ENCODE results near the gene OR14A2.
"Not testable (repeated sequence)": the region's sequence is repeated elsewhere in the genome, so short reads cannot be mapped to it uniquely, and the experiment has no call there.

Gene OR14A2

DNA sequence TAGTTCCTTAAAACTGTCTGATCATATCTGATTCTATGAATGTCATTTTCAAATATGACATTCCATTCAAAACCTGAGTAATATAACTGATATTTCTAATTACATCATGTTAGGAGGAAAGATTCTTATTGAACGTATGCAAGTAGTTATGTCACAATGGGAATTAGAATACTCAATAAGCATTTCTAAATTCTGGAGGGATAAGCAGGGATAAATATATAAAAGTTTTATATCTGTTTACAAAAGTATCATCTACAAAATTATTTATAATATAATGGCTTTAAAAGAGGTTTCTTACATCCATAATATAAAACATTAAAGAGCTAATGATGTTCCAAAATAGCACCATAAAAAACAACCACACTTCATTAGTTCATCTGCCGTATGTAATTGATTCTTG is at the start of gene OR14A2:
OR14A2 (minus strand) TSS at position 101 of the 400 bp plus-strand sequence.
- FAIRE-seq, result no peak

DNA sequence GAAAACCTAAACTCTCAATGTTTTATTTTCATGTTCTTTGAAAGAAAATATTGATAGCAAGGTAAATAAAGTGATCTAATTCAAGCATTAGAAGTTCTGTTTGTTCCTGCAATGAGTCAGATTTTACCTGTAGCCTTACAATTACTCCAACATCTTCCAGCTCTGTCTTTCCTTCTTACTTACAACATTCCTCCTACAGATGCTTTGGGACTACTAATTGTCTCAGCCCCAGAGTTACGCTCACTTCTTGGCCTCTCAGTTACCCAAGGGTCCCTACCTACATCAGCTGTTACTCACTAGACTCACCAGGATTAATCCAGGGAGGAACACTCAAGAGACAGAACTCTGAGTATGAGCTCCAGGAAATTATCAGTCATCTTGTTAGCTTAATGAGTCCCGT is 49.6 kb upstream of the OR14A2 start:
- FAIRE-seq, result no peak

DNA sequence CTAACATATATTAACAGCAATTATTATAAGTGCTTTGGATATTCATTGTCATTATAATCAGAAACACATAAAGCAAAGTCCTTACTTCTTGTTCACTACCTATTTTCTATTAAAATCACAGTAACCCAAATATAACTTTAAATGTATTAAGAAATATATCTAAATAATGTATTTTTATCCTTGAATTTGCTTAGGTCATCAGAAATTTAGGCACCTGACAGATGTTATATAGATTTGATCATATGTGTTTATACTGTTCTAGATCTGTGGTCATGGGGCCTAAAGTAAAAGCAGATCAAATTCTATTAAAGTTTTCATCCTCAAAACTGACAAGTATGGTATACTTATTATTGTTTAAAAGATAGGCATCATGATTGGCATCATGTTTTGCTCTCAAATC is 21.7 kb upstream of the OR14A2 start:
- FAIRE-seq, result no peak

DNA sequence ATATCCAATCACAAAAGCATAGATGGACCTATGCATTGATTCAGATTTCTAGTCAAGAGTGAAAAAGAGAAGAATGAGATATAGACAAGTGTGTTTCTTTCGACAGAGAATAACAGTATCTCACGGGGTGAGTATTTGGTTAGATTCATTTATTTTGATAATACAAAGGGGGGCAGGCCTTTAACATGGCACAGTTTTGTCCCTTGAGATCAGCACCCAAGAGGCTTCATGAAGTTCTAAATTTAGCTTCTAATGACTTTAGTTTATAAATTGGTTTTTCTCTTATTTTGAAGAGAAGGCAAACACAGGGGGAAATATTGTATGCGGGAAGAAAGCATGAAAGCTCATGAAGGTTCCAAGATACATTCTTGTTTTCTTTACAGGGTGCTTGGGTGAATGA is 12.5 kb upstream of the OR14A2 start, which contains the start of gene OR1C1:
OR1C1 (minus strand) TSS at position 101 of the 400 bp plus-strand sequence. CDS start 2,150 bp downstream, outside the sequence.
- no peak for FAIRE-seq

DNA sequence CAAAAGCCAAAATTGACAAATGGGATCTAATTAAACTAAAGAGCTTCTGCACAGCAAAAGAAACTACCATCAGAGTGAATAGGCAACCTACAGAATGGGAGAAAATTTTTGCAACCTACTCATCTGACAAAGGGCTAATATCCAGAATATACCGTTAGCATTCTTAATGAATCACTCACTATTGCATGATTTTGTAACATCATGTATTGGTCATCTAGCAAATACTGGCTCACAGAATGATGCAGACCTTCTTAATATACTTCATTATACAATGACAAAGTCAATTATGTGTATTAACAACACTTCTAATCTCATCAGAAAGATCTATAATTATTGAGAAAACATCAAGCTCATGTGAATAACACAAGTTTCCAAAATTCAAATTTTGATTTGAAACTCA is 6.4 kb upstream of the OR14A2 start:
- not testable (repeated sequence) for FAIRE-seq

DNA sequence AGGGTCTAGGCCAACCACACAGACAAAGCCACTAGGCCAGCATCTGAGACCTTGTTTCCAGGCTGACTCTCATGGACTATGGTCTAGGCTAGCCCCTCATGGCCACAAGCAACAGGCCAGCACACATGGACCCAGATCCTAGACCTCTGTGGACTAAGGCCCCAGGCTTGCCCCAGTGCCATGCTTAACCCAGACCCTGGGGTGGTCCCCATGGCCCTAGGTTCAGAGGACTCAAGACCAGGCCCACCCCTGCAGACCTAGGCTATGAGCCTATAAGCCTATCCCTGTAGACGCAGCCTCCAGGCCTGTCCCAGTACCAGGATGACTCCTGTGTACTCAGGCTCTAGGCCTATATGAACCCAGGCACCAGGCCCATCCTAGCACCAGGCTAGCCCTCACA is 1.9 kb upstream of the OR14A2 start:
- FAIRE-seq, result no peak

DNA sequence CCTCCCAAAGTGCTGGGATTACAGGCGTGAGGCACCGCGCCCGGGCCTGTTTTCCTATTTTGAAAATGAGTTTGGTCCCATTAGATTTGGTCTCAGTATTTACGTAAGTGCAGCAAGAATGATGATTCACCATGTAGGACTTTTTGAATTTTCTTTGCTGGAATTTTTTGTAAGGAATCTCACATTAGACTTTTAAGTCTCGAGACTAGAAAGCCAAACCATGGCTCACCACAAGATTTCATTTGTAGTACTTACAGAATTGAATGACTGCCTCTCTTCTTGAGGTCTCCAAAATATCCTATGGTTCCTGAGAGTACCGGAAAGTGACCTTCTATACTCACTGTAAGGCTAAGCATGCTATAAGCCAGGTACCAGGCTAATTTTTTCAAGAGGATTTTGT is 325 bp downstream of the OR14A2 start:
- FAIRE-seq, result no peak

DNA sequence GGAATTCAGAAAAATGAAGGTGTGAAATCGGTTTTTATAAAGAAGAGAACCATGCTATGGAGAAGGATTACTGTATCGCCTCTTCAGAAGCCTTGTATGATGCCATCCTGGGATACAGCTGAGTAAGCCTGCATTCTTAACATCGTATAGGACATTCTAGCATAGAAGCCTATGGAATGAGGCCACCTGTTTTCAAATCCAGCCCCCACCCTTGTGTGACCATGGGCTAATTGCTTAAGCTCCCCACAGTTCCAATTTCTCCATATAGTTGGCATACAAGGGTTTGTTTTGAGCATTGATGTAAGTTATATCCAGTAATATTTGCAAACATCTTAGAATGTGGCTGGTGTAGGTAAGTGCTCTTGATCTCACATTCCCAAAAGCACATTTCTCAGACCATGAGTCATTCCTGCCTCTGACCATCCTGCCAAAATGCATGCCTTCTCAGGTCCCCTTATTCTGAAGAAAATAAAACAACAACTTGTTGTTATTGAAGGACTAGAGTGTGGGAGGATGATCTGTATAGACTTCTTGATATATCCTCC is 1.5 kb downstream of the OR14A2 start:
- FAIRE-seq, result no peak

DNA sequence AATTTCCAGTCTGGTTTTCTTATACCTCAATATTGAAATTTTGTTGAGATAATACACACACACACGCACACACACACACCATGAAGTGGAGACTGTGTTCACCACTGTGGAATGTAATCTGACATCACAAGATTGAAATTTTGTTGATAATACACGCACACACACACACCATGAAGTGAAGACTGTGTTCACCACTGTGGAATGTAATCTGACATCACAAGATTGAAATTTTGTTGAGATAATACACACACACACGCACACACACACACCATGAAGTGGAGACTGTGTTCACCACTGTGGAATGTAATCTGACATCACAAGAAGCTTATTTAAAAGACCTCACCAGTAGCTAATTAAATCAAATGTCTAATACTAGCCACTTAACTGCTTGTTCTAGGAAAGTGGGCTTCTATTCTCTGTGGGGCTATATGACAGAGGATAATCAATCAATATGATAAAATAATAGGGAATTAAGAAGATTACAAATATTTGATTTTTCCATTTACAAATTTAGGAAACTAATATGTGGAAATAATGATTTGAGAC is 5.7 kb downstream of the OR14A2 start:
- not testable (repeated sequence) for FAIRE-seq

DNA sequence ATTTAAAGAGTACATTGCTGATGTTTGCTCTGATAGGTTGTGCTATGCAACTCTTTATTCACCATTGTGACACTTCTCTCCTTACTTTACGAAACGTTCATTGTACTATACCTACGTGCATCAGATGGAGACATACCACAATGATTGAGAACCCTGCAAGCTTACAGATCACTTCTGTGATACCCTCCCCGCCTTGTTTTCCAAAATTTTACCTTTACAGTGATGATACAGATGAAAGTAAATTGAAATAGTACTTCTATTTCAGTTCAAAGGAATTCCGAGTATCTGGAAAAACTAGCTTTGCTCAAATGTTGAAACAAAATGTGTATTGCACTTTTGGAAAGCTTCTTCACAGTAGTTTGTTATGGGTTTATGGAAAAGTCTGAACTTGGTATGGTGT is 6.2 kb downstream of the OR14A2 start:
- no peak for FAIRE-seq

DNA sequence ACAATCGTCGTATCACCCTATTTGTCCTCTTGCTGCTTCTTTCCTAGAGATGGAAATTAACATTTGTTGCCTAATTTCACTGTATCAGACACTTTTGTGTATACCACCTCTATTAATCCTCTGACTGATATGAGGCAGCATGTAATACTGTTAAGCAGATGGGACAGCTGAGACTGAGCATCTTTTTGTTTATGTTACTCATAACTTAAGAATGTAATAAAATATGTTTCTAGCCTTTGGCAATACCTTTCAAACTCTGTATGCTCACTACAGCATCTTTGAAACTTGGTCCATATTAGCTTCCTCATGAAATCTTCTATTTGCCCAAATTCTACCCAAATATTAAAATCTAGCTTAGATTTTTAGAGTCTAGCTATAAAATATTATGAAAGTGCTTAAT is 7.2 kb downstream of the OR14A2 start:
- no peak for FAIRE-seq

DNA sequence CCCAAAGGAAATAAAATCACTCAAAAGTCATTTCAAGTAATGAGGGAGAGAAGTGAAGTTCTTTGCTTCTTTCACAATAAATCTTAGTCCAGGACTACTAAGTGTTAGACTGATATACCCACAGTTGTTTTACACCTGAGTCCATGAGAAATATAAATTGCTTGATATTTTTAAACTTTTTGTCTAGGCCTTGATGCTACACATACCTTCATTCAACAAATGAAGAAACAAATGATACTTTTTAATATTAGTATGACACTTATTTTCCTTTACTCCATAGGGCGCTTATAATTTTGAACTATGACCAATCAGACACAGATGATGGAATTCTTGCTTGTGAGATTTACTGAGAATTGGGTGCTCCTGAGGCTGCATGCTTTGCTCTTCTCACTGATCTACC is 9.6 kb downstream of the OR14A2 start, which contains the start of gene OR14K1:
OR14K1 (plus strand) TSS at position 301 of the 400 bp plus-strand sequence; CDS start at position 301, 0 bp downstream.
- FAIRE-seq, result no peak

DNA sequence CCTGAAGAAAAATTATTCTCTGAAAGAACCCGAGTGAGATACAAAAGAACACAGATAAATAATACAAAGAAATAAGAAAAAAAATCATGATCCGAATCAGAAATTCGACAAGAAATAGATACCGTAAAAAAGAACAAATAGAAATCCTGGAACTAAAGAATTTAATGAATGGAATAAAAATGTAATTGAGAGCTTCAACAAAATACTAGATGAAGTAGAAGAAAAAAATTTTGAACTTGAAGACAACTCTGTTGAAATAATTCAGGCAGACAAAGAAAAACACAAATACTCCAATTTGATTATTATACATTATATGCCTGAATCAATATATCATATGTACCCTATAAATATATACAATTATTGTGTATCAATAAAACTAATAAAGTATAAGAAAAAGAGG is 26.7 kb downstream of the OR14A2 start:
- FAIRE-seq, result no peak

DNA sequence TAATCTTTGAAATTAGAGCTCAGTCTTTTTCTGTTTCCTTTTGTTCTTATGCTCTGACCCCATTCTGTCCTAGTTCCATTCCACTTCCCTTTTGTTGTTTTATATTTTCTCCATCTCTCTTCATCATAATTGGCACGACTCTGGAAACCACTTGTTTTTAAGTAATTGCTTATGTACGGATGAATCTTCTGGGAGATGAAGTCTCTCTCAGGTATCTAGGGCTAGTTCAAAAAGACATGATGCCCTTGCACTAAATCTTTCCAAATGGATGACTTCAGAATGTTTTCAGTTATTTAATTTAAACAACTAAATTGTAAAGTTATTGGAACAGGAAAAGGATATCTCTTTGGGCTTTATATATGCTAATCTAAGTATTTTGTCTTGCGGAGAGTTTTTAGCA is 31.4 kb downstream of the OR14A2 start, which contains the start of gene OR6F1:
OR6F1 (minus strand) TSS at position 101 of the 400 bp plus-strand sequence. CDS start 3,891 bp downstream, outside the sequence.
- FAIRE-seq, result no peak

DNA sequence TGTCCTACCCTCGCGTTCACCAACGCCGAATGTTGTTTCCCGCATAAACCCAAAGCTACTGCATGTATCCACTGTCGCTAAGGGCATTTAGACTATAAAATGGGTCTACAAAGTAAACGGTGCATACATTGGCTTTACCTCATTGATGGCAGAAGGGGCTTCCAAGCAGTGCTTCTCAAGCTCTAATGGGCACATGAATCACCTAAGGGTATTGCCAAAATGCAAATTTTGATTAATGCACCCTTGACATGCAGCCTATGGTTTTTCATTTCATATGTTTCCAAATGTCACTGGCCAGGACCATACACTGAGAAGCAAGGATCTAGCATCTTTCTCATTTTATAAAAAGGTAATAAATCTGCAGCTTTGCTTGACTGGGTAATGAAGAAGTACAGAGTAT is 34.2 kb downstream of the OR14A2 start:
- FAIRE-seq, result no peak

DNA sequence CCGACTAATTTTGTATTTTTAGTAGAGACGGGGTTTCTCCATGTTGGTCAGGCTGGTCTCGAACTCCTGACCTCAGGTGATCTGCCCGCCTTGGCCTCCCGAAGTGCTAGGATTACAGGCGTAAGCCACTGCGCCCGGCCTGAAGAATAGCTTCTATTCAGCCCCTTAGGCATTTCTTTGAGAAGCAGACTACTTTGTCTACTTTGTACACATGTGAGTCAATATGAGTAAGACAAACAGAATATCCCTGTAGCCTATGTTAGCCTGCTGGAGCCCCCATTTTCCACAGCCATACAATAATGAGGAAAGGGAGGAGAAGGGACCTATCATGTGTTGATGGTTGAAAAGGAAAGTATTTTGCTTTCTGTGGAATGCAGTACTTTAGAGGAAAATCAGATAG is 37.3 kb downstream of the OR14A2 start:
- FAIRE-seq, result not testable (repeated sequence)

DNA sequence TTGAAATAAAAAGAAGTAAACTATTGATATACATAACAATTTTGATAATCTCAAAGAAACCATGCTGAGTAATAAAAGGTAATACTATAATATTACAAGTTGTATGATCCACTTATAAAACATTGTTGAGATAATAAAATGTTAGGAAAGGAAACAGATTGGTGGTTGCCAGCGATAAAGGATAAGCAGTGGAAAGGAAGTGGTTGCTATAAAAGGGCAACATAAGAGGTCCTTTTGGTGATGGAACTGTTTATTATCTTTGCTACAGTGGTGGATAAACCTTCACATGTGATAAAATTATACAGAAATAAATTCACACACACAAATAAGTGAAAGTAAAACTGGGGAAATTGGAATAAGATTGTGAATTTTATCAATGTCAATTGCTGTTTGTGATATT is 46.6 kb downstream of the OR14A2 start:
- no peak for FAIRE-seq

DNA sequence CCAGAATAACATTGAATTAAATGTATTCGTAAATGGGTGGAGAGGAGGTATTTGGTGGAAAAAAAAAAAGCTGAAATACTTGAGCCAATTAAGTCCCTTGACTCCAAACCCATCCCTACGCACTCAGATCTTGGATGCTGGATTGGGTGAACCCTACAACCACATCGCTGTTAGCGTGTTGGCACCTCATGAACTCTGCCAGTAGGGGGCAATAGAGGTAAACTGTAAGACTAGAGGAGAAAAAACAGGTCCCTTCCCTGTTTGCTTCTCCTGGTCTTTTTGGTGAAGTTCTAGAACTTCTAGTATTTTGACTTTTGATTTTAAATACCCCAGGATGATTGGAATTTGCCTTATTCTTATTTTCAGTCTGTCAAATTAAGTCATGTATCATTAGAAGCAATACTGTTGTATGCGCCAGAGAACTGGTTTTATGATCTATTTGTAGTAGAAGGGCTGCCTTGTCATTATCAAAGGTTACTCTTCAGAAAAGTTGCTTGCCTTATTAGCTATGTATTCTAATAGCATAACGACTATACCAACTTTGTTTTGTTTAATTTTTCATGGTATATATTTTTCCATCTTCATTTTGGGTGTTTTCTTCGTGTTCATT is 66.5 kb downstream of the OR14A2 start:
- FAIRE-seq, result no peak

DNA sequence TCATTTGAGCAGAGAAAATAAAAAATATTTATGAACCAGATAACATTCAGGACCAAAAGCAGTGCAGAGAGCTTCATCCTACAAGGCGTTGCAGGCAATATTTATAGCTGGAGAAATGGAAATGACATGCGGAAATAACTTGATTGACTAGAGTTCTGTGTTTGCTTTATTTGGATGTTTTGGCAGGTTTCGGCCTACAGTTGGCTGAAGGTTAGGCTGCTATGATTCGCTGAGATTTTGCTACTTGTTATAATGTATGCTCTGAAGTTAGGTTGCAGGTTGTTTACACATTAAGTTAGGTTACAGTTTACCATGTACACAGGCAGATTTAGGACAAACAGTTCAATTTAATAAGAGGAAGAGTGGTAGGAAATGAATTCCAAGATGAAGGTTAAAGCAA is 67.8 kb downstream of the OR14A2 start:
- no peak for FAIRE-seq

DNA sequence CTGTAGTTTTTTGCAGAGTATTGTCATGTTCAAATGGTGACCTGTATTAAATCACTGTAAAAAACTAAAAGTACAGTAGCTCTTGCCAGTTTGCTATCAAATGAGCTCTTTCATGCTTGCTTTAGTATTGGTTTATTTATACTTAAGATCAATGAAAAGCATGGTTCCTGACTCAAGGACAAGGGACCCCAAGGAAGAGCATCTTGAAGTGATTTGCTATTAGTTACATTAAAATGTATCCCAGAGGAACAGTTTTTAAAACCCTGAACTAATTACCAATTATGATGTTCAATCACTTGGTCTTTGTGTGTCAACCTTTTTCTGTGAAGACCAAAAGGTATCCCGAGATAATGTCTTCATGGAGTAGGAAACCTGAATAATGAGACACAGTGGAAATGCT is 68.3 kb downstream of the OR14A2 start, which contains the start of gene OR13G1:
OR13G1 (minus strand) TSS at position 101 of the 400 bp plus-strand sequence. CDS start 6,698 bp downstream, outside the sequence.
- no peak for FAIRE-seq

Data from endometrium (tissue), 2 donors.